GM18873 (cell line): ENCODE results near the gene SKAP2.

Experiments
- ATAC-seq: cut with Tn5 transposase; IDR thresholded peaks from one replicate; pipeline ENCODE4 v1.9.1; 2021; ENCODE audit warnings: mild to moderate bottlenecking, moderate library complexity, moderate number of reproducible peaks; ENCODE audit not compliant: unreplicated experiment, low FRiP score

The SKAP2 gene

DNA sequence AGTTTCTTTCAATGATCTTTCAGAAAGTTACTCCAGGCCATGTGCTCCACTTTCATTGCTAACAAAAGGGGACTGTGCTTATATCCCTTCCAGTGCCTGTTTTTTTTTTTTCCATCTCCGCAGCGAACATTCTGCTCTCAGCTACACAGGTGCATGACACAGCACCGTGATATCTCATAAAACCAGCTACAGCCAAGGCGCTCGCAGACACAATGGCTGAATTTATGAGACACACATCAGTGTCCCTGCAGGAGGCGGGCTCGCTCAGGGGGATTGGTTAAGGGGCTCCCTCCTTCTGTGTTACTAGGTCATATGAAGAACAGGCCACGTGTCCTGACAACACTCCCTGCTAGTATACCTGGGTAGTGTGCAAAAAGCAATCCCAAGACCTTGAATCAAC is 245.5 kb downstream of the SKAP2 start:
- ATAC-seq = no peak

- no peak for ATAC-seq
Observed at GRCh38 chr7:26618449-26618848, 245.9 kb downstream of the SKAP2 start.
